Endometrial microvascular endothelial cells (primary cell): ENCODE results near the gene SHOC1. TPM values are rescaled to one million over a fixed set of nuclear protein-coding genes. Genes with fewer than 3 reads are reported as not detected.

ENCODE experiments used
- total RNA-seq: library from RNA; depleted of rRNA; stranded (reverse); fragments of >200 nt; gene quantifications from one replicate; pipeline ENCODE4 v1.2.3, GENCODE V29; 2015; ENCODE audit errors: inconsistent ontology term

The SHOC1 gene
- total RNA-seq, 1 donor from 2014 or later = not detected

Other genes with a start within 250 kb of the SHOC1 start
- gene PTGR1, start 195.3 kb downstream of the SHOC1 start, total RNA-seq = 54.8 TPM
- 2.9 TPM for gene DNAJC25, start 163.6 kb downstream of the SHOC1 start, total RNA-seq
- 68.7 TPM for gene GNG10, start 133.3 kb downstream of the SHOC1 start, total RNA-seq
- gene UGCG, start 101.9 kb upstream of the SHOC1 start, total RNA-seq = 58.4 TPM